HG03139 (cell line): ENCODE results near the gene CD200R1L.
"Not testable (repeated sequence)": the region's sequence is repeated elsewhere in the genome, so short reads cannot be mapped to it uniquely, and the experiment has no call there.

ENCODE experiments used
- ATAC-seq: cut with Tn5 transposase; IDR thresholded peaks from one replicate; pipeline ENCODE4 v1.9.1; 2021; ENCODE audit not compliant: unreplicated experiment

The CD200R1L gene

DNA sequence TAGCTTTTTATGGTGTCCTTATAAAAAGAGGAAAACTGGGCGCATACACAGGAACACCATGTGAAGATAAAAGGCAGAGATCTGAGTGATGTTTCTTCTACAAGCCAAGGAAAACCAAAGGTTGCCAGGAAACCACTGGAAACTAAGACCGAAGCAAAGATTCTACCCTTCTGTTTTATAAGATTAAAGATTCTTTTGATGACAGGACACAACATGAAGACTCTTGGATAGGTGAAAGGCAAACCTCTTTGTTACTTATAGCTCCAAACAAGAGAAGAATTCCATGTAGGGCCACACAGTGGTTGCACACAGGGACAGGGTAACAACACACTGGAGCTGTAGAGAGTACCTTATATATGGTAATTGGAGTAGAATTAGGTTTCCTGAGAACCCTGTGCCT is at the start of gene CD200R1L:
TSS of gene CD200R1L (minus strand) at position 101 of the 400 bp plus-strand sequence. CDS start 17,497 bp downstream, outside the sequence.
- no peak for ATAC-seq

GRCh38 chr3:112894258-112894657 is 47.6 kb upstream of the CD200R1L start:
- no peak for ATAC-seq

DNA sequence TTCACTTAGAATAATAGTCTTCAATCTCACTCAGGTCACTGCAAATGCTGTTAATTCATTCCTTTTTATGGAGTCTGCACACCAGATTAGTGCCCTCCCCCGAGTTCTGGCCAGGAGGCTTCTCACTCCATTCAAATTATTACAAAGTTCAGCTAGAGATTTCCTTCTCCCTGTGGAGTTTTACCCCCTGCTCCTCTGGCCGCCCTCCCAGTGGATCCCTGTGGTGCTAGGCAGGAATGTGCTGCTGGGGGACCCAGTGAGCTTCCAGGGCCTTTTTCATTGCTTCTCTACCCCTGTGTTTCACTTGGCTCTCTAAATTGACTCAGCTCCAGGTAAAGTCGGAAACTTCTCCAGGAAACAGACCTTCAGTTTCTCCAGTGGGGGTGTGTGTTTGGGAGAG is 42.7 kb upstream of the CD200R1L start:
- no peak for ATAC-seq

GRCh38 chr3:112888381-112889085 is 41.9 kb upstream of the CD200R1L start:
- no peak for ATAC-seq

DNA sequence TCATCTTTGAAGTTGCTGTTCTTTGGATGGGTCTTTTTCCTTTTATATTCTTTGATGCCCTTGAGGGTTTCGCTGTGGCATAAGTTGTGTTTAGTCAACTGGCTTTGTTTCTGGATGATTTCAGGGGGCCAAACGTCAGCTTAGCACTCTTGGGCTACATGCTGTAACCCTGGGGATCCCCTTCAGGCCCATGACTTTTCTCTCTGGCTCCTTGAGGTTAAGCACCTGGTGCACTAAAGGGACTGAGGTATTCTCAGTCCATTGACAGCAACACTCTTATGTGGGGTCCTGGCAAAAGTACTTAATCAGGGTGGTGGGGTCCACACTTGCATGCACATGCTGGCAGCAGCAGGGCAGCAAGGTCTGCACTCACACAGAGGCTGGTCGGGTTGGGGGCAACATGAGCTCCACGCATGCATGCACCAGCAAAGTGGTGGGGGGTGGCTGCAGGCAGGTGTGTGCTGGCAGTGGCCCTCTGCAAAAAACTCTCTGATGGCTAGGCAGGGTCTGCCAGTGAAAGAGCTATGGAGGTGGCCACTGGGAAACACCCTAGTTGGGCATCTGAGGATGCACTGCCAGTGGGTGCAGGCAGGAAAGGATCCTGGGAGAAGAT is 38.1 kb upstream of the CD200R1L start:
- ATAC-seq = no peak

GRCh38 chr3:112881891-112882290 is 35.2 kb upstream of the CD200R1L start:
- ATAC-seq = no peak

DNA sequence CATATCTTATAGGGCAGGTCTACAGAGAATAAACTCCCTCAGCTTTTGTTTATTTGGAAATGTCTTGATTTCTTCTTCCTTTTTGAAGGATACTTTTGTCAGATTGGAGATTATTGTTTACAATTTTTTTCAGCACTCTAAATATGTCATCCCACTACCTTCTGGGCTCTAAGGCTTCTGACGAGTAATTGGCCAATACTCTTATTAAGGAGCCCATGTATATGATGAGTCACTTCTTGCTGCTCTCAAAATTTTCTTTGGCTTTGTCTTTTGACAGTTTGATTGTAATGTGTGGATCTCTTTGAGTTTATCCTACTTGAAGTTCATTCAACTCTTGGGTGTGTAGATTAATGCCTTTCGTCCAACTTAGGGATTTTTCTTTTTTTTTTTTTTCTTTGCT is 28.9 kb upstream of the CD200R1L start:
- ATAC-seq = no peak

GRCh38 chr3:112874725-112875124 is 28.1 kb upstream of the CD200R1L start:
- ATAC-seq = no peak

GRCh38 chr3:112873632-112874031 is 27.0 kb upstream of the CD200R1L start:
- no peak for ATAC-seq

DNA sequence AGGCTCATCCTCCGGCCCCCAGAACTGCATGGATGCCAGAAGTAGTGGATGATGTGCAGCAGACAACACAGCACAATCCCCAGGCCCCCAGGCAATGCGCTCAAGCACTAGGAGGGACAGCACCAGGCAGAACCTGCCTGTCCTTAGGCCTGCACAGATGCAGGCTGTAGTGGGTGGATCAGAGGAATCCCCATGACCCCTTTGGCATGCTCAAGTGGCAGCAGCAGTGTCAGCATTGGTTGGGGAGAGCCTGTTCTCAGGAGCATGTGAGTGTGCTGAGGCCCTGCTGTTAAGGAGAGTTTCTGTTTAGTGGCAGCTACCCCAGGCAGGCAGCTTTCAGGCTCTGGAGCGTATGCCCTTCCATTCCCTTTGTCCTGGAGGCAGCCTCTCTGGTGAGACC is 25.1 kb upstream of the CD200R1L start:
- ATAC-seq = no peak

DNA sequence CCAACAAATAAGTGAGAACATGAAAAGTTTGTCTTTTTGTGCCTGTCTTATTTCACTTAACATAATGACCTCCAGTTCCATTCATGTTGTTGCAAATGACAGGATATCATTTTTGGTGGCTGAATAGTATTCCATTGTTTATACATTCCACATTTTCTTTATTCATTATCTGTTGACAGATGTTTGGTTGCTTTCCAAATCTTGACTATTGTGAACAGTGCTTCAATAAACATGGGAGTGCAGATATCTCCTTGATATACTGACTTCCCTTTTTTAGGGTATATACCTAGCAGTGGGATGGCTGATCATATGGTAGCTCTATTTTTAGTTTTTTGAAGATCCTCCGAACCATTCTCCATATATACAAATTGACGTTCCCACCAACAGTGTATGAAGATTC is 19.1 kb upstream of the CD200R1L start:
- no peak for ATAC-seq

DNA sequence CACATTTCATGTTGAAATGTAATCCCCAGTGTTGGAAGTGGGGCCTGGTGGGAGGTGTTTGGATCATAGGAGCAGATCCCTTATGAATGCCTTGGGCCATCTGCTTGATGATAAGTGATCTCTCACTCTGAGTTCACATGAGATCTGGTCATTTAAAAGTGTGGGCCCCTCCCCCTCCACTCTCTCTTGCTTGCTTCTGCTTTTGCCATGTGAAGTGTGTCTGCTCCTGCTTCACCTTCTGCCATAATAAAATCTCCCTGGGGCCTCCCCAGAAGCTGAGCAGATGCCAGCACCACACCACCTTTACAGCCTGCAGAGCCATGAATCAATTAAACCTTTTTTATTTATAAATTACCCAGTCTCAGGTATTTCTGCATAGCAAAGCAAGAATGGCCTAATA is 14.2 kb upstream of the CD200R1L start:
- no peak for ATAC-seq

DNA sequence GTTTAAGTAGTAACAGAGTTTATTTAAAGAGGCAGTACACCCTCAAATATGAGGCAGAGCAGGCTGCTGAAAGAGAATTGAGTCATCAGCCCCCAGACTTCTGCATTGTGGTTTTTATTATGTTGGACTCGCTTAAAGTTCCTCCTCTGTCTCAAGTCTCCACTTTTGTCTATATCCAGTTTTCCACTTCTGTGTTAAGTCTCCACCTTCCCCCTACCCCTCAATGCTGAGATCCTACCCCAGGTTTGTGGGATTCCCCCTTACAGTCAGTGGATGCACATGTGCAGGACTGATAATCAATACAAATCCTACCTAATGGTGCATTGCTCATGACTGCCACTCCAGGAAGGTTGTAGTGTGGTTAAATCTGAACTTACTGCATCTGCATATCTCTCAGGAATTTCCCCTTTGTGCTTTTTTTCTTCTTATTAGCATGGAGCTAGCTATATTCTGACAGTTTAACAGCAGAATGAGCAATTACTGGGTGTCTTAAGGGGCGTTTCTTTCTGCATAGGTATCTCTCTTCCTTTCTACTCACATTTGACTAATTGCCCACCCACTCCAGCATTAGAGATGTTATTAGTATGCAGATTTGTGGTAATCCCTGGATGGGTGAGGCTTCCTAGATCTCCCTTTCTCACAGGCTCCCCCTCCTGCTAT is 11.9 kb upstream of the CD200R1L start:
- ATAC-seq = no peak

GRCh38 chr3:112857526-112857925 is 10.9 kb upstream of the CD200R1L start:
- no peak for ATAC-seq

DNA sequence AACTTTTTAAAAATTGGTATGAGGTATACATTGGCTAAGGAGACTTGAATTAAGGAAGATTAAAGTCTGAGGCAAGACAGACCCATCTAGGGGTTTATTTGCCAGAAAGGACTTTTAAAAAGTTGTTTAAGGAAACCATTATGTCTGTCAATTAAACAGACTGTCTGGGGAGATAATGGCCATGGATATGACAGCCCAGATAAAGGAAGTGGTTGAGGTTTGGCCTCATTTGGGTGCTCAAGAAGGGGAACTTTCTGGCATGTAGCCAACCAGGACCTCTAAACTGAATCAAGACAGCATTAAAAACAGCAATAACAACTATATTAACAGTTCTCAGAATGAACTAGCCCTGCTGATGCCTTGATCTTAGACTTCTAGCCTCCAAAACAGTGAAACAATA is 9.9 kb upstream of the CD200R1L start:
- no peak for ATAC-seq

- ATAC-seq = no peak
Measured at GRCh38 chr3:112855883-112856282, 9.2 kb upstream of the CD200R1L start.

DNA sequence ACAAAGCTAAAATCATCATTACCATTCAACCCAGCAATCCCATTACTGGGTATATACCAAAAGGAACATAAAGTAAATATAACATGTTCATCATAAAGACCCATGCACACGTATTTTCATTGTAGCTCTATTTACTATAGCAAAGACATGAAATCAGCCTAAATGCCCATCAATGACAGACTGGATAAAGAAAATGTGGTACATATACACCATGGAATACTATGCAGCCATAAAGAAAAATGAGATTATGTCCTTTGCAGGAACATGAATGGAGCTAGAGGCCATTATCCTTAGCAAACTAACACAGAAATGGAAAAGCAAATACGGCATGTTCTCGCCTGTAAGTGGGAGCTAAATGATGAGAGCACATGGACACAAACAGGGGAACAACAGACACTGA is 8.4 kb upstream of the CD200R1L start:
- not testable (repeated sequence) for ATAC-seq

GRCh38 chr3:112848196-112848595 is 1.5 kb upstream of the CD200R1L start:
- no peak for ATAC-seq

DNA sequence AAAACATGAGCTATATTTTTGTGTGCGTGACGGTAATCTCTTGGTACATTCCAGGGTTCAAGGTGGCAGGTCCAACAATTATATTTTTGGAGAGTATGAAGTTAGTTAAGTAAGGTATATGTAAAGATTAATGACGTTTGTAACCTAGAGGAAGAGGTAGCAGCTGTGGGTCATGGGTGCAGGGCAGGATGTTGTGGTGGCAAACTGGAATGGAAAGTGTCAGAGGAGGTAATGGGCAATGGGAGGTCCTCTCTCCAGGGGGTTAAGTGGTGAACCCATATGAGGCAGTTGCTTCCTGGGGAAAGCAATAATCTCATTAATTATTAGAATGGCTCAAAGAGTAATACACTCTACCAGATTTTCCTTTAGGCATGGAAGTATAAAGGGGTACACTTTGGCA is 1.0 kb upstream of the CD200R1L start:
- ATAC-seq = peak; percentile 89

- ATAC-seq = no peak
Measured at GRCh38 chr3:112845772-112846171, 892 bp downstream of the CD200R1L start.

DNA sequence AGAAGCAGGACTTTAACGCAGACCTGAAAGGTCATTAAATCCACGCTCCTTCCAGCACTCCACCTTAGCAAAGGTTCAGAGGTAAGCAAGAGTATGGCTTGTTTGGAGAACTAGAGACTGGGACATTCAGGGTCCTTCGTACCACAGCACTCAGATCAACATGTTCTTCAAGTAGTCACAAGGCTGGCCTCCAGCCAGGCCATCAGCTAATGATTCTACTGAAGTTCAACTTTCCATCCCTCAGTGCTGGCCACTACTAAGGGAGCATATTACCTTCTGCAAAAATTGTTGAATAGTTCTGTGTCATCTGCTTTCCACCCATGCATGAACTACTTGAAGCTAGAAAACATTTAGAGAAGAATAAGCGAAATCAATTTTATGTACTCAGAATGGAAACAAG is 17.6 kb downstream of the CD200R1L start:
- no peak for ATAC-seq
